H1 (cell line): Measurements from ENCODE around the gene CDH12. TPM values are rescaled to one million over a fixed set of nuclear protein-coding genes. Genes with fewer than 3 reads are reported as not detected.

Experiments
- CTCF ChIA-PET: fragments of 300-600 bp; sonication (Branson Sonifier 250); formaldehyde crosslinking; loops from one replicate; lab custom pipeline; 2021; ENCODE audit not compliant: partially characterized antibody; lab: Charles Lee
- POLR2A ChIA-PET: fragments of 300-600 bp; sonication (Branson Sonifier 250); formaldehyde crosslinking; loops from one replicate; lab custom pipeline; 2021; ENCODE audit warnings: inconsistent platforms; ENCODE audit not compliant: partially characterized antibody; lab: Charles Lee
- DNase-seq, 2 experiments: peaks; one replicate each; pipeline versions ENCODE4 v3.0.0 to v3.0.0-alpha.2; 2010 to 2022; ENCODE audit warnings: low spot score in 2 of 2, low read depth in 1 of 2, mixed read lengths in 1 of 2
- FAIRE-seq: peaks from 2 replicates; lab custom pipeline; 2011; peaks lifted over from hg19 to GRCh38; lab: Jason Lieb, UNC
- H2AFZ ChIP-seq: 2 replicates; pipeline ENCODE4 v1.8.1; 2012; ENCODE audit warnings: low read length, inconsistent platforms
- H2AK5ac ChIP-seq: 2 replicates; pipeline ENCODE4 v1.6.1; 2013; ENCODE audit warnings: low read depth, low read length
- H2BK120ac ChIP-seq: replicated peaks from 2 replicates; pipeline ENCODE3; 2013; ENCODE audit warnings: low read depth, low read length, inconsistent platforms
- H2BK12ac ChIP-seq: 2 replicates; pipeline ENCODE4 v1.6.1; 2013; ENCODE audit warnings: low read depth, low read length
- H2BK15ac ChIP-seq: 2 replicates; pipeline ENCODE4 v1.6.1; 2013; ENCODE audit warnings: low read length
- H2BK20ac ChIP-seq: 2 replicates; pipeline ENCODE4 v1.6.1; 2013; ENCODE audit warnings: low read length
- H2BK5ac ChIP-seq: 2 replicates; pipeline ENCODE4 v1.6.1; 2013; ENCODE audit warnings: low read depth, low read length
- H3K14ac ChIP-seq: 2 replicates; pipeline ENCODE4 v1.6.1; 2013; ENCODE audit warnings: inconsistent platforms; ENCODE audit not compliant: insufficient read length
- H3K18ac ChIP-seq: 2 replicates; pipeline ENCODE4 v1.6.1; 2013; ENCODE audit warnings: low read length; ENCODE audit errors: extremely low read depth
- H3K23ac ChIP-seq: 2 replicates; pipeline ENCODE4 v1.6.1; 2013; ENCODE audit warnings: inconsistent platforms; ENCODE audit not compliant: insufficient read length
- H3K23me2 ChIP-seq: 2 replicates; pipeline ENCODE4 v1.6.1; 2013; ENCODE audit warnings: low read depth, low read length
- H3K27ac ChIP-seq: 2 replicates; pipeline ENCODE4 v1.6.1; 2011; ENCODE audit warnings: low read depth, low read length, inconsistent platforms
- H3K27me3 ChIP-seq, 4 experiments: replicated peaks in 1 of 4; 1 replicate in 1 of 4; 2 replicates in 3 of 4; pipeline versions ENCODE4 v1.6.1 to v1.8.1; 2011 to 2013; ENCODE audit warnings: low read length in 3 of 4, mild to moderate bottlenecking in 3 of 4, inconsistent platforms in 2 of 4, mixed read lengths in 2 of 4, moderate library complexity in 1 of 4; ENCODE audit not compliant: control insufficient read depth in 3 of 4, insufficient read depth in 3 of 4; ENCODE audit errors: extremely low read depth in 1 of 4
- H3K36me3 ChIP-seq, 4 experiments: 2 replicates each; pipeline versions ENCODE4 v1.6.1 to v1.8.1; 2011 to 2013; ENCODE audit warnings: mild to moderate bottlenecking in 4 of 4, low read length in 3 of 4, moderate library complexity in 2 of 4, control low read depth in 1 of 4, inconsistent platforms in 1 of 4; ENCODE audit not compliant: insufficient read depth in 4 of 4, control insufficient read depth in 2 of 4
- H3K4ac ChIP-seq: replicated peaks from 2 replicates; pipeline ENCODE3; 2013; ENCODE audit warnings: low read length, low read depth, mixed read lengths, inconsistent platforms; ENCODE audit not compliant: insufficient read length
- H3K4me1 ChIP-seq, 4 experiments: replicated peaks in 1 of 4; 1 replicate in 1 of 4; 2 replicates in 3 of 4; pipeline versions ENCODE4 v1.6.1 to v1.8.1; 2011 to 2013; ENCODE audit warnings: low read length in 3 of 4, inconsistent platforms in 2 of 4, mixed read lengths in 1 of 4; ENCODE audit not compliant: insufficient read depth in 4 of 4, control insufficient read depth in 3 of 4
- H3K4me2 ChIP-seq, 2 experiments: 2 replicates each; pipeline versions ENCODE4 v1.6.1 to v1.8.1; 2011 to 2013; ENCODE audit warnings: low read depth in 2 of 2, low read length in 2 of 2, control low read depth in 1 of 2, inconsistent platforms in 1 of 2, mild to moderate bottlenecking in 1 of 2; ENCODE audit not compliant: insufficient read depth in 1 of 2
- H3K4me3 ChIP-seq, 4 experiments: fragments of 200-600, 300-600 bp in 1 of 4; sonication (generic), shearing (Covaris generic), sonication (Bioruptor Twin) in 1 of 4; 2 replicates each; pipeline versions ENCODE4 v1.5.1 to v1.8.1; 2011 to 2016; ENCODE audit warnings: low read length in 4 of 4, low read depth in 3 of 4, control low read depth in 2 of 4, inconsistent platforms in 2 of 4, mild to moderate bottlenecking in 2 of 4, mixed read lengths in 1 of 4, moderate library complexity in 1 of 4; ENCODE audit not compliant: insufficient read depth in 2 of 4; ENCODE audit errors: extremely low read depth in 1 of 4
- H3K56ac ChIP-seq: replicated peaks from 2 replicates; pipeline ENCODE3; 2013; ENCODE audit warnings: low read depth, mild to moderate bottlenecking, mixed read lengths, low read length, inconsistent platforms; ENCODE audit not compliant: insufficient read length
- H3K79me1 ChIP-seq: 2 replicates; pipeline ENCODE4 v1.6.1; 2013; ENCODE audit warnings: low read depth, low read length, control low read depth
- H3K79me2 ChIP-seq, 2 experiments: 2 replicates each; pipeline versions ENCODE4 v1.6.1 to v1.8.1; 2012 to 2013; ENCODE audit warnings: low read length in 2 of 2, mild to moderate bottlenecking in 2 of 2, inconsistent platforms in 1 of 2; ENCODE audit not compliant: insufficient read depth in 2 of 2, control insufficient read depth in 1 of 2
- H3K9ac ChIP-seq, 4 experiments: replicated peaks in 1 of 4; 1 replicate in 1 of 4; 2 replicates in 3 of 4; pipeline versions ENCODE4 v1.6.1 to v1.8.1; 2011 to 2013; ENCODE audit warnings: low read depth in 3 of 4, low read length in 3 of 4, control low read depth in 2 of 4, mild to moderate bottlenecking in 2 of 4, moderate library complexity in 2 of 4, inconsistent platforms in 1 of 4; ENCODE audit errors: extremely low read depth in 1 of 4
- H3K9me3 ChIP-seq, 2 experiments: 2 replicates each; pipeline versions ENCODE4 v1.6.1 to v1.8.1; 2012 to 2013; ENCODE audit warnings: mild to moderate bottlenecking in 2 of 2, moderate library complexity in 2 of 2, control low read depth in 1 of 2, inconsistent platforms in 1 of 2, low read depth in 1 of 2, low read length in 1 of 2, mixed read lengths in 1 of 2; ENCODE audit not compliant: insufficient read depth in 2 of 2
- H4K20me1 ChIP-seq, 2 experiments: replicated peaks in 1 of 2; 2 replicates each; pipeline versions ENCODE3 to v1.8.1; 2011 to 2013; ENCODE audit warnings: inconsistent platforms in 2 of 2, low read length in 2 of 2, mild to moderate bottlenecking in 1 of 2; ENCODE audit not compliant: insufficient read depth in 2 of 2, control insufficient read depth in 1 of 2
- H4K5ac ChIP-seq: 2 replicates; pipeline ENCODE4 v1.6.1; 2013; ENCODE audit warnings: low read length, low read depth, mixed read lengths, inconsistent platforms; ENCODE audit not compliant: insufficient read length
- H4K8ac ChIP-seq: 2 replicates; pipeline ENCODE4 v1.8.0; 2013; ENCODE audit warnings: mild to moderate bottlenecking, moderate library complexity, low read length, inconsistent platforms; ENCODE audit not compliant: insufficient read depth; ENCODE audit errors: extremely low read depth
- H4K91ac ChIP-seq: replicated peaks from 2 replicates; pipeline ENCODE3; 2013; ENCODE audit warnings: low read length, mixed read lengths, inconsistent platforms; ENCODE audit not compliant: insufficient read length
- EGR1 ChIP-seq: IDR thresholded peaks from 2 replicates; pipeline ENCODE4 v1.6.1; 2011; ENCODE audit warnings: low read depth, low read length, borderline replicate concordance
- GABPA ChIP-seq: IDR thresholded peaks from 2 replicates; pipeline ENCODE4 v1.6.1; 2011; ENCODE audit warnings: mild to moderate bottlenecking, low read length, moderate library complexity, borderline replicate concordance; ENCODE audit not compliant: insufficient read depth
- HDAC2 ChIP-seq, 2 experiments: fragments of 300-600 bp in 1 of 2; sonication (generic) in 1 of 2; IDR thresholded peaks; 2 replicates each; pipeline ENCODE4 v1.6.1; 2011 to 2012; ENCODE audit warnings: low read depth in 2 of 2, low read length in 2 of 2, mild to moderate bottlenecking in 2 of 2, moderate library complexity in 2 of 2, borderline replicate concordance in 1 of 2, inconsistent platforms in 1 of 2
- NANOG ChIP-seq: IDR thresholded peaks from 2 replicates; pipeline ENCODE4 v1.6.1; 2011; ENCODE audit warnings: low read length, low read depth, mild to moderate bottlenecking, inconsistent platforms; ENCODE audit not compliant: insufficient read depth, poor library complexity, severe bottlenecking
- NRF1 ChIP-seq: IDR thresholded peaks from 2 replicates; pipeline ENCODE4 v1.6.1; 2011; ENCODE audit warnings: mild to moderate bottlenecking, low read depth, low read length, improper control_type of control experiment
- PHF8 ChIP-seq: fragments of 200-600 bp; sonication (generic); conservative IDR thresholded peaks from 2 replicates; pipeline ENCODE4 v1.7.1; 2012; ENCODE audit warnings: low read depth, mild to moderate bottlenecking, inconsistent platforms, low read length, moderate library complexity
- RNF2 ChIP-seq: fragments of 200-900, 300-1000 bp; sonication (generic); IDR thresholded peaks from 2 replicates; pipeline ENCODE4 v1.7.1; 2016; ENCODE audit warnings: borderline replicate concordance, low read depth, mild to moderate bottlenecking, antibody characterized with exemption, low read length; ENCODE audit not compliant: poor library complexity, severe bottlenecking; ENCODE audit errors: missing control alignments
- RXRA ChIP-seq: IDR thresholded peaks from 2 replicates; pipeline ENCODE4 v1.6.1; 2011; ENCODE audit warnings: low read depth, mild to moderate bottlenecking, low read length, moderate library complexity; ENCODE audit not compliant: insufficient read depth
- SIRT6 ChIP-seq: IDR thresholded peaks from one replicate; pipeline ENCODE4 v1.7.1; 2012; ENCODE audit warnings: low read length, inconsistent platforms
- TBP ChIP-seq: IDR thresholded peaks from 2 replicates; pipeline ENCODE4 v1.6.1; 2011; ENCODE audit warnings: low read depth, low read length, improper control_type of control experiment
- WGBS, 2 experiments: shearing (Covaris generic) in 1 of 2; methylation state at CpG; one replicate each; pipeline versions ENCODE4 v1.1.6 to v1.1.7; 2013 to 2015; ENCODE audit warnings: low lambda C conversion rate in 2 of 2, mixed read lengths in 2 of 2, inconsistent platforms in 1 of 2, low coverage in 1 of 2, missing lambda C conversion rate in 1 of 2; ENCODE audit not compliant: insufficient replicate concordance in 2 of 2, insufficient coverage in 1 of 2, insufficient read length in 1 of 2; ENCODE audit errors: extremely low coverage in 1 of 2, missing lambda C conversion rate in 1 of 2; 5-methylcytosine and 5-hydroxymethylcytosine counted together
- polyA plus RNA-seq, 7 experiments: library from polyadenylated mRNA; depleted of rRNA in 3 of 7; stranded (reverse) in 5 of 7; unstranded in 2 of 7; fragments of >200 nt in 5 of 7; fragments of 200-250 nt in 2 of 7; gene quantifications; 1 replicate in 5 of 7; 2 replicates in 1 of 7; 4 replicates in 1 of 7; pipeline versions ENCODE4 v1.2.1 to v1.2.3, GENCODE V29; 2011 to 2013; ENCODE audit warnings: missing spikeins in 2 of 7, mixed read lengths in 2 of 7
- total RNA-seq: library from RNA; stranded (reverse); fragmentation: NEBNext Ultra II Directional; extraction: Animal tissue kit (Norgen Biotek cat#: 25700); gene quantifications from 2 replicates; pipeline ENCODE4 v1.2.1, GENCODE V29; 2021
- TF ChIP-seq, protein P1 (sequence below): IDR thresholded peaks from 2 replicates; pipeline ENCODE4 v1.6.1; 2011; ENCODE audit warnings: low read depth, mild to moderate bottlenecking, low read length; ENCODE audit not compliant: insufficient read depth

The CDH12 gene
- total and polyA plus RNA-seq, 2 of the 8 experiments (the other 6 are each of a cell fraction or from before 2014, with no cell fraction given), result 0.03 TPM; not detected in 1

DNA sequence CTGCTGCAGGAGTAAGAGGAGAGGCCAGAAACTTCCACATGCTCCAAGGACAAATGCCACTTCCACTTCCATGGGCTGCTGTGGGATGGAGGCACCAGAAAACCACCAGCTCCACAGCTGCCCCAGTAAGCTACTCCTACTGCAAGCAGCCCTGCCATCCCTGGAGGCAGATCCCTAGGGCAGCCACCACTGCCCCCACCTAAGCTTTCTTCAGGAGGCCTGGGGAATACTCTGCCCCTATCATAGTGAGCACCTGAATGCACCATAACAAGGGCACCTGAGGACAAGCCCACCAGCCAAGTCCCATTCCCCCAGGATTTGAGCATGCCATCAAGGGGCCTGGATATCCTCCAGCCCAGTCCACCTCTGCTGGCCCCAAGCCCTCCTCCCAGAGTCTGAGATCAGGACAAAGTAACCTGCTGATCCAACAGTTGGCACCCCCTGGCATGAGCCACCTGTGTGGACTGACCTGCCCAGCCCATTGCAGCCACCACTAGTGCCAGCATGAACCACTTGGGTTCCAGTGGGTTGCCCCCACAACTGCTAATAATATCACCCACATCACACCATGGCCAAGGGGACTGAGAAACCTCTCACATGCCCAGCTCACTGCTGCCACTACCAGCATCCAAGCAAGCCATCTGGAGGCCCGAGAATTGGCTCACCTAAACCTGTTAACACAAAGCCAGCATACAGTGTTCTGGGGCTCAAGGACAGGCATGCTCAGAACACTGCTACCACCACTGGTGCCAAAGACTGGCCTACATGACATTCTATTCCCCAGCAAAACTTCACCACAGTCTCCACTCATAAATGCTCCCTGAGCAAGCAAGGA is 480.1 kb downstream of the CDH12 start:
- no peak overlapping the region for H2BK5ac ChIP-seq
- DNase-seq (no peak), FAIRE-seq (no peak)
- no peak overlapping the region for H3K4me2 ChIP-seq
- H3K4ac ChIP-seq, result no peak overlapping the region
- H3K4me1 ChIP-seq, result no peaks in the 10 kb centered on the region
- no peak overlapping the region for H3K9ac ChIP-seq
- H2AK5ac ChIP-seq, result no peak overlapping the region
- H3K18ac ChIP-seq, result no peak overlapping the region
- ChIA-PET CTCF (no interaction called here), POLR2A (no interaction called here)
- H3K79me1 ChIP-seq, result no peaks in the 10 kb centered on the region
- no peak overlapping the region for H2BK15ac ChIP-seq
- 92% methylated on average over 1 of the region's 1 CpG; no CpG with 5 or more reads in 1 of the 2 experiments for WGBS, 2 experiments
- H3K56ac ChIP-seq, result no peak overlapping the region
- H3K23ac ChIP-seq, result no peak overlapping the region
- H3K23me2 ChIP-seq, result no peaks in the 10 kb centered on the region
- no peaks in the 10 kb centered on the region for H3K79me2 ChIP-seq
- no peak overlapping the region for H3K14ac ChIP-seq
- H2AFZ ChIP-seq, result no peak overlapping the region
- H3K4me3 ChIP-seq, result no peak overlapping the region
- H2BK12ac ChIP-seq, result no peak overlapping the region
- H3K36me3 ChIP-seq, result no peaks in the 10 kb centered on the region
- H2BK120ac ChIP-seq, result no peak overlapping the region
- no peak overlapping the region for H4K5ac ChIP-seq
- H4K20me1 ChIP-seq, result no peaks in the 10 kb centered on the region
- H3K27me3 ChIP-seq, result no peaks in the 10 kb centered on the region
- H3K27ac ChIP-seq, result no peak overlapping the region
- no peak overlapping the region for H2BK20ac ChIP-seq
- no peak overlapping the region; the same call in 1 of the 2 replicates for H4K8ac ChIP-seq
- no peaks in the 10 kb centered on the region for H3K9me3 ChIP-seq
- no peak overlapping the region for H4K91ac ChIP-seq
- TF ChIP-seq NANOG, result no peak
- TF ChIP-seq HDAC2 (IDR thresholded peaks at IDR 0.05; ENCODE audit: borderline replicate concordance in 1 of 2, low read depth in 2 of 2, low read length in 2 of 2), result no peak
- no peak for TF ChIP-seq RNF2
- no peak for TF ChIP-seq EGR1
- TF ChIP-seq SIRT6, result no peak
- no peak for TF ChIP-seq NRF1
- no peak for TF ChIP-seq PHF8
- no peak for TF ChIP-seq RXRA
- TF ChIP-seq, protein P1, sequence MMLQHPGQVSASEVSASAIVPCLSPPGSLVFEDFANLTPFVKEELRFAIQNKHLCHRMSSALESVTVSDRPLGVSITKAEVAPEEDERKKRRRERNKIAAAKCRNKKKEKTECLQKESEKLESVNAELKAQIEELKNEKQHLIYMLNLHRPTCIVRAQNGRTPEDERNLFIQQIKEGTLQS, result no peak
- no peak for TF ChIP-seq TBP
- TF ChIP-seq GABPA, result no peak
